GM19043 (cell line): ENCODE data around the gene CNNM3.
"Not testable (repeated sequence)": the region's sequence is repeated elsewhere in the genome, so short reads cannot be mapped to it uniquely, and the experiment has no call there.

ENCODE experiments used
- ATAC-seq: cut with Tn5 transposase; IDR thresholded peaks from one replicate; pipeline ENCODE4 v1.9.1; 2021; ENCODE audit warnings: low read depth; ENCODE audit not compliant: unreplicated experiment

Gene CNNM3

DNA sequence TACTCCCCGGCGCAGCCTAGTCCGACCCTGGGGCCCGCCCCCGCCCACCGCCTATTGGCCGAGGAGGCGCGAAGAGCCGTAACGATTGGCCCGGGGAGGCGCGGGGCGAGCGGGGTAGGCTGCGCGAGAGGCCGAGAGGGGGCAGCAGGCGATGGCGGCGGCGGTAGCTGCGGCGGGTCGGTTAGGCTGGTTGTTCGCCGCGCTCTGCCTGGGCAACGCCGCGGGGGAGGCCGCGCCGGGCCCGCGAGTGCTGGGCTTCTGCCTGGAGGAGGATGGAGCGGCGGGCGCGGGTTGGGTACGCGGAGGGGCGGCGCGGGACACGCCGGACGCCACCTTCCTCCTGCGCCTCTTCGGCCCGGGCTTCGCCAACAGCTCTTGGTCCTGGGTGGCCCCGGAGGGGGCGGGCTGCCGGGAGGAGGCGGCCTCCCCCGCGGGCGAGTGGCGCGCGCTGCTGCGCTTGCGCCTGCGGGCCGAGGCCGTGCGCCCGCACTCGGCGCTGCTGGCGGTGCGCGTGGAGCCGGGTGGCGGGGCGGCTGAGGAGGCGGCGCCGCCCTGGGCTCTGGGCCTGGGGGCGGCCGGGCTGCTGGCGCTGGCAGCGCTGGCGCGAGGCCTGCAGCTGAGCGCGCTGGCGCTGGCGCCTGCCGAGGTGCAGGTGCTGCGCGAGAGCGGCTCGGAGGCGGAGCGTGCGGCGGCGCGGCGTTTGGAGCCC is at the start of gene CNNM3:
TSS of gene CNNM3 (plus strand) at position 142 of the 709 bp plus-strand sequence. CDS start at position 152, 10 bp downstream.
- ATAC-seq, result peak; percentile 86

DNA sequence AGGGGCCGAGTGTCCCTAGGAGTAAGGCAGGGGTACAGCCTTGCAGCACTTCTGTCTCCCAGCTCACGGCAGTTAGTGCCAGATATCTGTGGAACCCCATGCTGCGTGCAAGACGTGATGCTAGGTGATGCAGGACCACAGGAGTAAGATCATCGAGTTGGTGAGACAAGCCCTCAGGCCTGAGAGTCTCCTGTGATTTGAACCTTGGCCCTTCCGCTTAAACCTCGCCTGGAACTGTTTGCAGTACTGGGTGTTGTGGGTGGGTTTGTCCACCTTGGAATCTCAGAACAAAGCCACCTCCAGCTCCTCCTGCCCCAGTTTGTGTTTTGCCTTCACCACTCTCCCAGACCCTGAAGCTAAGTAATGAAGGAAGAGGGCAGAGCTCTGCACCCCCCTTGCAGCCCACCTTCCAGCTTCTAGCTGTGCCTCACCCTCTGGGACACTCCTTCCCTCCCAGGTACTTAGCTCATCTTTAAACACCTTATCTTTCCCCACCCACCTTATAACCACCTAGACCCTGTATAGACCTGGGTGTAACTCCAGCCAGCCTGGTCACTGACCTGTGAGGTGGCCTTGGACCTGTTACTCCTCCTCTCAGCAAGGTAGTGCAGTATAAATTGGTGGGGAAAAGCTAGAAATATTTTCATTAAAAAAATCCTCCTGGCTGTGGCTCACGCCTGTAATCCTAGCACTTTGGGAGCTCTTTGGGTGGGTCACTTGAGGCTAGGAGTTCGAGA is 48.8 kb upstream of the CNNM3 start:
- ATAC-seq, result no peak

DNA sequence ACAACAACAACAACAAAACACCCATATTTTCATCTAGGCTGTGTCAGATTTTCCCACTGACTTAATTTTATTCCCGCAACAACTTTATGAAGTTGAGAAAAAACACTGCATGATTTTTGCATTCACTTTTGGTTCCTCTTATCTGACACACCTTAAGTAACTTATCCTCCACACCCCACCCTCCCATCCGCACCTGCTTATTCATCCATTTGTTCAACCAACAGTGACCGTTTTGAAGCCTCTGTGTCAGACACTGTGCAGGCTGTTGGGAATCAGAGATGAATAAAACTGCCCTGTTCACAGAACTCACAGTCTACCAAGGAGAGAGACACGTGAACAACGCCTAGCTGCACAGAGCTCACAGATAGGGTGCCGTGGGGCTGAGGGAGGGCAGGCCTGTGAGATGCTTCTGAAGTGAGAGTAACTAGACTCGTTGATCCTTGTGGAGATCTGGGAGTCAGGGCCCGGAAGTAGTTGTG is 47.9 kb upstream of the CNNM3 start:
- no peak for ATAC-seq

DNA sequence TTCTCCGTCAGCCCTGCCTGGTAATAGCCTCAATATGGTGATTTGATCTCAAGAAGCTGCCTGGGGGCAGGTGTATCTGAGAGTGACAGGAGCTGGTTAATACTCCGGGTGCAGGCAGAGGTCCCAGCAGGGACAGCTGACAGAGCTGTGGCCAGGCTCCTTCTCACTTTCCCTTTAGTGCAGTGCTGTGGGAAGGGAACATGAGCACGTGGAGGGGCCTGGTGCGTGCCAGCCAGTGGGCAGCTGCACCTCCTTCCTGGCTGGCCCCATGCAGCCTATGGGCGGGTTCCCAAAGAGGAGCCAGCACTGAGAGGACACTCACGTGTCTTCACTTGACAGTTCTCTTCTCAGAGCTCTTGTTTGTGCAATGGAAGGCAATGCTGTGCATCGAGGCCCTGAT is 46.3 kb upstream of the CNNM3 start:
- ATAC-seq, result no peak

DNA sequence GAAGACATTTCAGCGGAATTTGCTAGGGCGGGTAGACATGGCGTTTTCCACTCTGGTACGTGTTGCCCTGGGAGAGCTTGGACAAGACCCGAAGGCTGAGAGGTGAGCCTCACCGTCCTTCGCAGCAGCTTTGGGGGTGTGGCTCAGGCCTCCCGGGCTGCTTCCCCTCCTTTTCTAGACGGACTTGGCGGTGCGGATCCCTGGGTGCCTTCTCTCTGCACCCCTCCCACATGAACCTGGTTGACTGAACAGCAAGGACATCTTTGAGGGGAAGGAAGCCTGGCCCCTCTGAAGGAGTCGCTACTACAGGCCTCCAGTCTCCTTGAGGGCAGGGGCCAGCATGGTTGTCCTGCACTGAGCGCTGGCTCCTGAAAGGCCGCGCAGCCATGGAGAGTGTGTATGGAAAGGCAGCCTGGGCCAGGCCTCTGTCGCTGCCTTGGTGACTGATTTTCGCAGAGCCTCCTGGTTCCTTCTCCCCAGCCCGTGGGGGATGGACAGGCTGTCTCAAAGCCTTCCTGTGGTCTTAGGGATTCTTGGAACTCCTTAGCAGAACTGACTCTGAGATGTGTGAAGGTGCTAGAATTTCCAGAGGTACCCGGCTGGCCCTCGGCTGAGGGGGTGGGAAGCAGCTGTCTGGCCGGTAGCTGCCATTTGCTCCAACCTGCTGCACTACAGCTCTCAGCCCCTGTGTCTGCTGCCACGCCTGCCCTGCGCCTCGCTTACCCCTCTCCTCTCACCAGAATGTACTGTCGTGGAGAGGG is 45.4 kb upstream of the CNNM3 start:
- no peak for ATAC-seq

DNA sequence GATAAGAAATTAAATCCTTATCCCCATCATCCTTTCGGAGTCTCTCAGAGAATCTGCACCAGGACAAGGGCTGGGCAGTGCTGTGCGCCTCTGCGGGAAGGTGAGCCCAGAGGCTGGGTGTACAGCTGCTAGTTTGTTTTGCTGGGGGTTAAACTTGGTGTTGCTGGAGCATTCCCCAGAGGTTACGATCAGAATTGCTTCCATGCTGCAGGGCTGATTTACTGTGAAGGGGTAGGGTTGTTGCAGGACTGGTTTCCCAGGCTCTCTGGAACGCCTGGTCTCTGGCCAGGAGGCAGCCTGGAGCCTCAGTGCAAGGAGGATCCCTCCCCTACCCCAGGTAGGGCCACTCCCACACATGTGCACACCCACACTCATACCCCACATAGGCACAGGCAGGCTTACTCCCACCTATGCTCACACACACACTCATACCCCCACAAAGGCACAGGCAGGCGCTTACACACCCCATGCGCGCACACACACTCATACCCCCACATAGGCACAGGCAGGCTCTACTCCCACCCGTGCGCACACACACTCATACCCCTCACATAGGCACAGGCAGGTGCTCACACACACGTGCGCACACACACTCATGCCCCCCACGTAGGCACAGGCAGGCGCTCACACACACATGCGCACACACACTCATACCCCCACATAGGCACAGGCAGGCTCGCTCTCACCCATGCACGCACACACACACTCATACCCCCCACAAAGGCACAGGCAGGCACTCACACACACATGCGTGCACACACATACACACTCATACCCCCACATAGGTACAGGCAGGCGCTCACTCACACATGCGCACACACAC is 44.1 kb upstream of the CNNM3 start:
- no peak for ATAC-seq

DNA sequence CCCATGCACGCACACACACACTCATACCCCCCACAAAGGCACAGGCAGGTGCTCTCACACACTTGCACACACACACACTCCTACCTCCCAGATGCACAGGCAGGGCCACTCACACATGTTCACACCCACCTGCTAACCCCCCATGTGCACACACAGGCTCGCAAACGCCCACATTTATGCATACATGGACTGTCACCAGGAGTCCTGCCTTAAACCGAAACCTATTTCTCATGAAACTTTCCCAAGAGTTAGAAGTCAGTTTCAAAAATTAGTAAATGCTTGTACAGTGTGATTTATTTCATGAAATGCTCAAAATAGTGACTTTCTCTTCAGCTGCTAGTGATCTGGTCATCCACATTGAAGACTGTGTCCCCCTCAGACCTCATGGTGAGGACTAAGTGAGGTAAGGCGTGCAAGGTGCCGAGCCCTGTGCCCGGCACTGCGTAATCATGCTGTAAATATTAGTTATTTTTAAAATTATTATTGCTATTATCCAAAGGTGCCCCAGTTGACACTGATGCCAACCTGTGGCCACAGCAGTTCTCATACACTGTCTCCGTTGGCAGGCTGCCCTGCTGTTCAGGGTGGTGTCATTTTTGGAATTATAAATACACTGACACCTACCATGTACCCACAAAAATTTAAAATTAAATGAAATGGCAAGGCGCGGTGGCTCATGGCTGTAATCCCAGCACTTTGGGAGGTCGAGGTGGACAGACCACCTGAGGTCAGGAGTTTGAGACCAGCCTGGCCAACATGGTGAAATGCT is 43.0 kb upstream of the CNNM3 start:
- no peak for ATAC-seq

DNA sequence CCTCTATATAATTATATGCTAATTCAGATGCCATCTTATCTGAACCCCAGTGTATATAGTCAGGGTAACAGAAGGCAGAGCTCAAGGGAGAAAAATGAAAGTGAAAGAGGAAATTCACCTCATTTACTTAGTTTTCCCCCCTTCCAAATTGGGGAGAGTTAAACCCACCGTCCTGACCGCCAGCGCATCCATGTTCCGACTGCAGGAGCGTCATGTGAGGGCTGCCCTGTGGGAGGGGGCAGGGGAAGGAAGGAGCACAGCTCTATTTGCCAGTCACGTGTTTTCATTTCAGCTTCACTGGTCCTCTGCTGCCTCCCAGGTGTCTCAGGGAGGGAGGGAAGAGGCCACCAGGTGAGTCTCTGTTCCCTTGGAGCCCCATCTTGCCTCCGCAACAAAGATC is 42.1 kb upstream of the CNNM3 start:
- ATAC-seq, result no peak

DNA sequence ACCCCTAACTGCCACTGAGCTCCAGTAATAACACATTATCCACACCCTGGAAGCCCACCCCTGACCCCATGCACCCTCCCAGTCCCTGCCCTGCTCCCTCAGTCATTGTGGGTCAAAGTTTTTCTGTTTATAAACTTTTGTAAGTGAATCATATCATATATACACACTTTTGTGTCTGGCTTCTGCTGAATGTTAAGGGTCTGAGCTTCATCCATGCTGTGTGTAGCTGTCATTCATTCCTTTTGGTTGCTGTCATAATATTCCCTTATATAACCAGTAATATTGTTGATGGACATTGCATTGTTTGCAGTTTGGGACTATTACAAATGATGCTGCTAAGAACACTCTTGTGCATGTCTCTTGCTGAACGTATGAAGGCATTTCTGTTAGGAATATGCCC is 40.9 kb upstream of the CNNM3 start:
- no peak for ATAC-seq

DNA sequence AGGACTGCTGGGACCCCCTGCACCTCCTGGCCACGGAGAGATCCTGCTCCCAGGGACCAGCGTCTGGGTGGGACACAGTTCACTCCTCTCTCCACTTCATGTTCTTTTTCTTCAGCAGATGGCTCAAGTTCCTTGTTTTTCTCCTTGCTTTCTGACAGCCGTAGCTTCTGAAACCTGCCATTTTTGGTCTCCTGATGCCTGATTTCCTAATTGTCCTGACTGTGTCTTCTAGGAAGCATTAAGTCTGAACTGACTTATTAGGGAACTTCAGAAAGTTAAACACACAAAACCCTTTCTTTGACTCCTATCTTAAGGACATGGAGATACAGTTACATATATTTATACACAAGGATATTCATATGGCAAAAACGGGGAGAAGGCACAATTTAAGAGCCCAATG is 32.7 kb upstream of the CNNM3 start:
- ATAC-seq, result no peak

DNA sequence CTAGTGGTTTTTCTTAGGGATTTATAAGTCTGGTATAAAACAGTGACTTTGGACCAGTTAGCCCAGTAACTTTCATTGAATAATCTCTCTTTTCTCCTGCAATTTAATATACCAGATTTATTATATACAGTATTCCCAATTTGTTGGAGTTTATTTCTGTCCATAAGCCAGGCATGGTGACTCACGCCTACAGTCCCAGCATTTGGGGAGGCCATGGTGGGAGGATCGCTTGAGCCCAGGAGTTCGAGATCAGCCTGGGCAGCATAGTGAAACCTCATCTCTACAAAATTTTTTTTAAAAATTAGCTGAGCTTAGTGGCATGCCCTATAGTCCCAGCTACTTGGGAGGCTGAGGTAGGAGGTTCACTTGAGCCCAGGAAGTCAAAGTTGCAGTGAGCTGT is 28.7 kb upstream of the CNNM3 start:
- ATAC-seq, result no peak

DNA sequence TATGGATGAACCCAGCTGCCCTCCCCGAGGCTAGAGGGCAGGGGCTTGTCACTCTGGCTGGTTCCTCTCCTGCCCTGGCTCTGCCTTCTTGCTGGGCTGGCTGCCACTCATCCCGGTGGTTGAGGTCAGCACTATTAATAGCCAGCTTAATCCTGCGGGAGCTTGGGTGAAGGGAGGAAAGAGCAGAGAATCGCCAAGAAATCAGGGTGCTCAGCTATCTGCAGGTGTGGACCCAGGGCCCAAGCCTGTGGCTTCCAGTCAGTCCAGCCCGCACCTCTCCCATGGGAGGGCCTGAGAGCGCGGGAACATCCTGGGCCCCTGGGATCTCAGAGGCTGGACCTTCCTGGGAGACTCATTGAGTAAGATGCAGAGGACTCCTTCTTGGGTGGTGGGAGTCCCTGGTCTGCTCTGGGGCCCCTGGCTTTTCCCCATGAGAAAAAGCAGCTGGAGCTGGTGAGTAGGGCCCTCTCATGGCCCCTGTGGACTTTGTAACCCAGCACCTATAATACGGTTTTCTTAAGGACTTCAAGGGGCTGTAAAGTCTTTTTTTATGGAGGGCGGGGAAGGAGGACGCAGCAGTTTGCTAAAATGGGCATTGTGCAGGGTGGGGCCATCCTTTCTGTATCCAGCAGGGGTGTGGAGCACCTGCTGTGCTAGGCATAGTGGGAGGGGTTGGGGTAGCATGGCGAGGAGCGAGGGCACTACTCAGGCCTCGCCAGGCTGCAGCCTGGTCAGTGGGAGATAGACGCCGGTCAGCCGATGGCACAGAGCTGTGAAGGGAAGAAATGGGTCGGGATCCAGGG is 27.4 kb upstream of the CNNM3 start:
- no peak for ATAC-seq

DNA sequence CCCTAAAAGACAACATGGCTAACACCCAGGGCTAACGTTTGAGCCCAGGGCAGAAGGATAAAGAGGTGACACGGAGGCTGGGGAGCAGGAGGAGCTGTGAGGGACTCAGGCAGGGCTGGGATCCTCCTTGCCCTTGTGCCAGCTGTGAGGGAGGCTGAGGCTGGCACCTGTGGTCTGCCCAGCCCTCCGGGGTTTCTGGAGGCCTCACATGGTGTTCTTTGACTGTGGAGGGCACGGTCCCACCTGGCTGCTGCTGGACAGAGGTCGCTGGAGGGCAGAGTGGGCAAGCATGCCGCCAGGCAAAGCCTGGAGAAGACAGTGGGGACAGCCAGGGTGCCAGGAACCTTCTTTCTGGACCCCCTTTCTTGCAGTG is 26.8 kb upstream of the CNNM3 start:
- no peak for ATAC-seq

DNA sequence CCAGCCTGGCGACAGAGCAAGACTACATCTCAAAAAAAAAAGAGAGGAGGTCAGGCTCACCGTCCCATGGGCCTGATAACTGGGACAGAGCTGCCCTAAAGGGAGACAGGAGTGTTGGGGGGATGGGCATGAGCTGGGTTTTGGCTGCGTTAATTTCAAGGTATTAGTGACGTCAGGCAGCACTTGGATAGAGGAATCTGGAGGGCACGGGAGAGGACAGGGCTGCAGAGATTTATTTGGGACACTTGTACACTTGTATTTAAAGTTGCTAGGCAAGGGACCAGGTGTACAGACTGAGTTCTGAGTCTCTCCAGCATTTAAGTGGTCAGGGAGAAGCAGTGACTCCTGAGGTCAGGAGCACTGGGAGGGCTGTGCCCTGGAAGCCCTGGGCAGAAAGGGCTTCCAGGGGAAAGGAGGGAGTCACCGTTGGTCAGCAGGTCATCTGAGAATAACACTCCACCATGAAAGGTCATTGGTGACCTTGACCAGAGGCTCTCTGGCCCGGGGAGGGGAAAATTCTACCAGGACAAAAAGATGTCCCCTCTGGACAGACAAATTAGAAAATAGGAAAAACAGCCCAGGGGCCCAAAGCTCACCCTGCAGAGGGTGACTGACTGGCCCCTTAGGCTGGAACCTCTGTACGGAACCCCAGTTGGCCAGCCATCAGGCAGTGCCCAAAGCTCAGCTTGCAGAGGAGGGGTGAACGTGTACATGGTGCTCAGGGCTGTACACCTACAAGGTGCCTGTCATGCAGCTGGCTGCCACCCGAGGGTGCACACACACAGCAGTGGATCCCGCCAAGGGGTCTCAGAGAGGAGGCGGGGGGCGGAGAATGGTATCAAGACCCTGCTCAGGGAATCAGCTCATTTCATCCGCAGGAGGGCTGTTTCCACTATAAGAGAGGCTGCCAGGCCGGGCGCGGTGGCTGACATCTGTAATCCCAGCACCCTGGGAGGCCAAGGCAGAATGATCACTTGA is 23.0 kb upstream of the CNNM3 start:
- no peak for ATAC-seq

DNA sequence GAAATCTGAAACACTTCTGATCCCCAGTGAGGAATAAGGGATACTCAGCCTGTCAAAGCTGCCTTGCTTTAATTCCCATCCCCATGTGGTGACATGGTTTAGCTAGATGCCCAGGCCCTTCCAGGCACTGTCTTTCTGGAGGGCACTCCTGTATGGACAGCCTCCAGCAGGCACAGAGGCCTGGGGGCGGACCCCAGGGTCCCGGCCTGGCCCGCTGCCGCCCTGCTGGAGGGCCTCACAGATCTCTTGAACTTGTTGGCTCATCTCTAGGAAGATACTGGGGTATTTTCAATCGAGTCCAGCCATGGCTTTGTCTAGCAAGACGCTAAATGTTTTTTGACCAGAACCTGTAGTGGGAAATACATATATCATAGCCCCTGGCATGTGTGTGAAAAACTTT is 21.0 kb upstream of the CNNM3 start:
- no peak for ATAC-seq

DNA sequence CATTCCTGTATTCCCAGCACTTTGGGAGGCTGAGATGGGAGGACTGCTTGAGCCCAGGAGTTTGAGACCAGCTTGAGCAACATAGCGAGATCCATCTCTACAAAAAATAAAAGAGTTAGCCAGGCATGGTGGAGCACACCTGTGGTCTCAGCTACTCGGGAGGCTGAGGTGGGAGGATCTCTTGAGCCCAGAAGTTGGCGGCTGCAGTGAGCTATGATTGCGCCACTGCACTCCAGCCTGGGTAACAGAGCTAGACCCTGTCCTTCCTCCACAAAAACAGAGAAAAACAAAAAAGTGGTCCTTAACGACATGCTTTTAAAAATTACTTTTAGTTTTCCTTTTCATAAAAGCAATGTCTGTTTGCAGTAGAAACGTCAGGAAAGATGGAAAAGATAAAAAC is 19.6 kb upstream of the CNNM3 start:
- ATAC-seq, result not testable (repeated sequence)

DNA sequence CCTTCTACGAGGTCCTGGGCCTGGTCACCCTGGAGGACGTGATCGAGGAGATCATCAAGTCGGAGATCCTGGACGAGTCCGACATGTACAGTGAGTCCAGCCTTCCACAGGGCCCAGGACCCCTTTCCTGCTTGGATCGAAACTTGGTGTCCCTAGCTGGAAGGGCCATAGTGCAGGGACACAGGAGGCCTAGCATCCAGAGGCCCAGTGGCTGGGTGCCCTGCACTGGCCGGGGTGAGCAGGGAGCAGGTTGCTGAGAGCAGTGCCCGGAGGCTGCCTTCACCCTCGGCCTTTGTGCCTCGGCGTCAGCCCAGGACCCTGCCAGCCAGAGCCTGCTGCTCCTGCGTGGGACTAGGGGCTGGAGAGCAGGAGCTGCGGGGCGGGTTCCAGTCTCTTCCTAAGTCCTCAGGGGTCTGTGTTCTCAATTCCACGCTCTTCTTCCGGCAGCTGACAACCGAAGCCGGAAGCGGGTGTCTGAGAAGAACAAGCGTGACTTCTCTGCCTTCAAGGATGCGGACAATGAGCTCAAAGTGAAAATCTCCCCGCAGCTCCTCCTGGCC is 18.9 kb upstream of the CNNM3 start:
- ATAC-seq, result no peak
